NCI-H128 (cell line): ENCODE data around the gene BCAS3.
A peak's percentile ranks its signal among the peaks of the same experiment; 100 is the strongest.
"Not testable (repeated sequence)": the region's sequence is repeated elsewhere in the genome, so short reads cannot be mapped to it uniquely, and the experiment has no call there.

Experiments
- DNase-seq: peaks from one replicate; lab custom pipeline; 2025; ENCODE audit not compliant: unreplicated experiment; lab: John Stamatoyannopoulos, UW

BCAS3 gene

GRCh38 chr17:61352408-61352770 lies 674.7 kb downstream of the BCAS3 start:
- DNase-seq: no peak

DNA sequence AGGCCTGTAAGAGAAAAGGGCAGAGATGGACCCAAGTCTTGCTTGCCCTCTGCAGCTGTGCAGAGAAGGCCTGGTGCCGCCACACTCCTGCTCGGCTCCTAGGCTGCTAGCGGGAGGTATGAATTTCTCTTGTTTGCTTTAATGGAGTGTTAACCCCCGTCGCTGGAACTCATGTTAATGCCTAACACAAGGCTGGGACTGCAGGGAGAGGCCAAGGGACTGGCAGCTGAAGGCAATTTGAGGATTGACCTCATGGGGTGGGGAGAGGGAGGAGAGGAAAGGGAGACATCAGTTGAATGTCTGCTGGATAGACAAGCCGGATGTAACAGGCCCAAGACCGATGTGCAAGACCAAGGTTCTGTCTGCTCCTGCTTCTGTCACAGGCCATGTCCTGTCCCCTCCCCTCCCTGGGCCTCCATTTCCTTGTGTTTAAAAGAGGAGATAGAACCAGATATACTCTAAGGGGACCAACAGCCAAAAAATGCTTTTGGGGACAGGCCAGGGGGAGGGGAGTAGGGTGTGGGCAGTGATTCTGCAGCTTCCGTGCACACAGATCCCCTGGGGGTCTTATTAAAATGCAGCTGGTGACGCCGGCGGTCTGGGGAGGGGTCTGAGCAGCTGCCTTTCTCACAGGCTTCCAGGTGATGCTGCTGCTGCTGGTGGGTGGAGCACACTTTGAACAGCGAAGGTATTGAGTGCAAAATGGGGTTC lies 675.3 kb downstream of the BCAS3 start:
- DNase-seq: no peak

DNA sequence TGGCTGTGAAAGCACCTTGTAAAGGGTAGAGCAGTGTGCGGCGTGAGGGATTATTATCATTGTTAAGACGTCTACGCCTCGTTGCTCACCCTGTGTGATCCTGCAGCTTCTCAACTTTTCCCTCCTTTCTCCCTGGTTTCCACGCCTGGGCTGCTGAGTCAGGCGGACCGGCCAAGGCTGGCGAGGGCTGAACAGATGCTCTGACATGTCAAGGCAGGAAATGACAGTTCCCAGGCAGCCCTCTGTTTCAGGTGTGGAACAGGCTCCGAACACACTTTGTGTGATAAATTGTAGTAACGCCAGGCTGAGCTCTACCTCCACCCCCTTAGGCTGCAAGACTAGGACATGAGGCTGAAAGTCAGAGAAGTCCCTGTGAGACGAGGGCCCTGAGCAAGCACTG lies 676.0 kb downstream of the BCAS3 start:
- DNase-seq: no peak

- DNase-seq: no peak
These were observed 677.5 kb downstream of the BCAS3 start for GRCh38 chr17:61354895-61355874.

DNA sequence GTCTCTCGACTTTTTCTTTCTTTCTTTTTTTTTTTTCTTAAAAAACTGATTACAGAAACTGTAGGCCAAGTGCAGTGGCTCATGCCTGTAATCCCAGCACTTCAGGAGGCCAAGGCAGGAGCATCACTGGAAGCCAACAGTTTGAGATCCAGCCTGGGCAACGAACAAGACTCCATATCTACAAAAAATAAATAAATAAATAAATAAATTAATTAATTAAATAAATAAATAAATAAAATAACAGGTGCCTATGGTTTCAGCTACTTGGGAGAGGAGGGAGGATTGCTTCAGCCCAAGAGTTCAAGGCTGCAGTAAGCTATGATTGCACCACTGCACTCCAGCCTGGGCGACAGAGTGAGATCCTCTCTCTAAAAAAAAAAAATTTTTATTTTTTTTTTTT lies 679.4 kb downstream of the BCAS3 start:
- not testable (repeated sequence) for DNase-seq

DNA sequence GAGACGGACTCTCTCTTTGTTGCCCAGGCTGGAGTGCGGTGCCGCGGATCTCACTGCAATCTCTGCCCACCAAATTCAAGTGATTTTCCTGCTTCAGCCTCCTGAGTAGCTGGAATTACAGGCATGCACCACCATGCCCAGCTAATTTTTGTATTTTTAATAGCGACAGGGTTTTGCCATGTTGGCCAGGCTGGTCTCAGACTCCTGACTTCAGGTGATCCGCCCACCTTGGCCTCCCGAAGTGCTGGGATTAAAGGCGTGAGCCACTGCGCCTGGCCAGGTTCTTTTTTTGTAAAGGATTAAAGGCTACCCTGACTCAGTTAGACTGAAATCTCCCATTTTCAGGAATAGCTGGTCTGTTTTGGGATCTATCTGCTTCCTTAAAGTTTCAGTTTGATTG lies 681.9 kb downstream of the BCAS3 start:
- DNase-seq: not testable (repeated sequence)

DNA sequence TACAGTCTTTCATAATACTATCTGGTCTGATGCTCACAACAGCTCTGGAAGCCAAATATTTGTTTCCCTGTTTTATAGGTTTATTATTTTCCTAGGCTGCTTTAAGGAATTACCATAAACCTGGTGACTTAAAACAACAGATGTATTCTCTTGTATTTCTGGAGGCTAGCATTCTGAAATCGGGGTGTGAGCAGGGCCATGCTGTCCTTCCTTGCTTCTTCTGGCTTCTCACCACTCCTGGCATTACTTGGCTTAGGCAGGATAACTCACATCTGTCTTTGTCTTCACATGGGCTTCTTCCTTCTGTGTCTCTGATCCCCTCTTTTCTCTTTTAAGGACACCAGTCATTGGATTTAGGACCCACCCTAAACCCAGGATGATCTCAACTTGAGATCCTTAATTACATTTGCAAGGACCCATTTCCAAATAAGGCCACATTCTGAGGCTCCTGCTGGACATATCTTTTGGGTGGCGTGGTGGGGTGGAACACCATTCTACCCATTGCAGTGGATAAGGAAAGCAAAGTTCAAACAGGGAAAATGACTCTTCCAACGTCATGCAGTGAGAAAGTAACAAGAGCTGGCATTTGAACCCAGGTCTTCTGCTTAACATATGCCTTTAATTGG lies 682.8 kb downstream of the BCAS3 start:
- no peak for DNase-seq

- DNase-seq: no peak
These were observed 683.4 kb downstream of the BCAS3 start for GRCh38 chr17:61361084-61361483.

DNA sequence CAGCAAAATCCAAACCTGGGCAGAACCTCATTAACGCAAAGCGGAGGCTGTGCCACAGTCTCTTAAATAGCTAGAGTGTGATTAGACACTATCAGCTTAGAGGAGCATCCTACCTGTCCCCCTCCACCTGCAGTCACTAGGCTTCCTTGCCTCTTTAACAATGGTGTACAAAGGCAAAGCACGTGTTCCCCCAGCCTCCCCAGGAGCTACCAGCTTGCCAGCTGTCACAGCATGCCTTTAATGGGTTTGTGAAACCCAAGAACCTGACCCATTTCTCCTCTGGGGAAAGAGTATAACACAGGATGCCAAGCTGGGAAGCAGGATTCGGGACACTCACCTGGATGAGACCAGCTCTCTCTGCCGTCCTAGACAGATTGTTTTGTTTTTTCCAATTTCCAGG lies 684.7 kb downstream of the BCAS3 start:
- DNase-seq: peak; percentile 16

DNA sequence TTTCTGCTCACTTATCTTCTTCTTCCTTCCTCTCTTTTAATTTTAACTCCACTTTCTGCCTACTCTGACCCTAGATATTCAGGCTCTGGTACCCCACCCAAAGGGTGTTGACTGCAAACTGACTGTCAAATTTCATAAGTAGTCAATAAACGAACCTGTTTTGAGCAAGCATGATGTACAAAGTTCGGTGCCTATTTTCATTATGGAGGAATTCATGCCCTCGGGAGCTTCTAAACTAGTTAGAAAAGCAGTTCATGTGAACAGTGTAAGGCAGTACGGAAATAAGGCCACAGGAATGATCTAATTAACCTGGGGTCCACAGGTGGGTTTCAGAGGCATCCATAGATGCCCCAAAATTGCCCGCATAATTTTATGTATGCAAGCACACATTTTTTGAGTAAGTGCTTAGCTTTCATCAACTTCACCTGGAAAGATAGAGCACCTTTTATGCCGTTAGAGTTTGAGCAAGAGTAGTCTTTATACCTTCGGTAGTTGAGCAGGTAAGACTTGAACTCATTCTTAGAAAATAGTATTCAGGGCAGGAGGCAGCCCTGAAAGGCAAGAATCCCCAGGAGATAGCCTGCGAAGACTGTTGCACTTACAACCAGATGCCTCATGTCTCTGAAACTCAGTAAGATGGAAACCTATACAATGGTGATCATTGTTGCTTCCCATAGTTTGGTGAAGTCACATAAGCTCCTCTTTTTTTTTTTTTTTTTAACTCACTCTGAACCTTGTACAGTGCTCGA lies 685.4 kb downstream of the BCAS3 start:
- no peak for DNase-seq

DNA sequence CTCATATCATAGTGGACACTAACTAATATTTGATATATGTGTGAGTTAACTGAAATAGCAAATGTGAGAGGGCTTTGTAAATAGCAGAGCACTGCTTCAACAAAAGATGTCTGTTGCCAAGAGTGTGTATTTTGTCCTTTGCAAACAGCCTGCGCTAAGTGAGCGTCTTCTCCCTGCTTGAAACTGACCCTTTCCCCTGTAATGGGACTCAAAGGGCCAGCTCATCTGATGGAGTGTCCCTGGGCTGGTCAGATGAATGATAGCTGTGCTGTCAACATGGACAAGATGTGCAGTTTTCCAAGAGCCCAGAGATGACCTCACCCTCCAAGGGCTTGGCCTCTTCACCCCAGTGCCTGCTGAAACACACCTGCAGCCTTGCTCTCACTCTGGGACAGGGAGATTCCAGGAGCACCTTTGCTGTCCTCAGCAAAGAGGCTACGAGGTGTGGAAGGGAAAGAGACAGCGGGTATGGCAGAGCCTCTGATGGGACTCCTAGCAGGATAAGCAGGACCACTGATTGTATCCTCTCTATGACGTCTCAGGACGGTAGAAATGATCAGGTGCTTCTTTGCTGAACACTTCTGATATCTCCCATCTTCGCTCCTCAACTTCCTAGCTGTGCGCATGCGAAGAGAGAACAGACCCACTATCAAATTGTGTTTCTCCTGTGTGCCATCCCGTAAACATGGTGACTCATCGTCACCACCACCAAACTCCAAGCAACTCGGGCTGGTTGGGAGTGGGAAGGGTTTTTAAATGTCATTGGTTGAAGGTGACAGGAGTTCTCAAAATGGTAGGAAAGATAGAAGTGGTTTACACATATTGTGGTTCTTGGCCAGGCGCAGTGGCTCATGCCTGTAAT lies 686.2 kb downstream of the BCAS3 start:
- DNase-seq: no peak

DNA sequence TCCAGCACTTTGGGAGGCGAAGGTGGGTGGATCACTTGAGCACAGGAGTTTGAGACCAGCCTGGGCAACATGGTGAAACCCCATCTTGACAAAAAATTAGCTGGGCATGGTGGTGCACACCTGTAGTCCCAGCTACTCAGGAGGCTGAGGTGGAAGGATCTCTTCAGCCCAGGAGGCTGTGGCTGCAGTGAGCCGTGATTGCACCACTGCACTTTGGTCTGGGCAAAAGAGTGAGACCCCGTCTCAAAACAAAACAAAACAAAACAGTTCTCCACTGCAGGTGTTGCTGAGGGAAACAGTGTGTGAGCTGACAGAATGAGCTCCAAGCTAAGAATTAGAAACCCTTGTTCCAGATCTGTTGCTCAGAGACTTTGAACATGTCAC lies 686.8 kb downstream of the BCAS3 start:
- DNase-seq: no peak

- DNase-seq: no peak
These were observed 688.5 kb downstream of the BCAS3 start for GRCh38 chr17:61366076-61366714.

DNA sequence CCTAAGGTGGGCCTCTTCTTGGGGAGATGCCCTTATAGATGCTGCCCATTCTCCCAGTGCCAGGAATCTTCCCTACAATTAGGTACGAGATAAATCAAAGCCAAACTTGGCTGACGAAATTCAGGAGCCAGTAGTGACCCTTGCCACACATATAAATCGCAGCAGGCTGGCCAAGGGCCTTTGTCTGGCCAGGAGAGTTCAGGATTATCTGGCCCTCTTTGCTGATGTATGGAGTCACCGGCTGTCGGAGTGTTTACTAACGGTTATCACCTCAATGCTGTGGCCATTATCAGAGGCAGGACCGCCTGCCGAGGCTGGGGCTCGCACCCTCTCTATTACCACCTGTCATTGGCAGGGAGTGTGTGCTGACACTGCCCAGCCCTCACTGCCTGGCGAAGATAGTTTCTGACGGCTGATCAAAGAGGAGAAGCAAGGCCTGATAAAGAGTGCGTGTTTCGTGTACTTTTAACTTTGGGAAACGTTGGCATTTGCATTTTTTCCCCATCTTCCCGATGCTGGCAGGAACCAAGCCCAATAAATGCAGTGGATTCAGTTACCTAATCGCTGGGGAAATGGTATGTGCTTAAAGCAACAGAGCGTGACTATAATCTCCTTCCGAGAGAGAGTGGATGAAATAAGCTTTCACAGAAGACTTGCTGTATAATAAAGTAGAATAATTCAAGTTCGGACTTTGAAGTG lies 689.2 kb downstream of the BCAS3 start:
- no peak for DNase-seq

DNA sequence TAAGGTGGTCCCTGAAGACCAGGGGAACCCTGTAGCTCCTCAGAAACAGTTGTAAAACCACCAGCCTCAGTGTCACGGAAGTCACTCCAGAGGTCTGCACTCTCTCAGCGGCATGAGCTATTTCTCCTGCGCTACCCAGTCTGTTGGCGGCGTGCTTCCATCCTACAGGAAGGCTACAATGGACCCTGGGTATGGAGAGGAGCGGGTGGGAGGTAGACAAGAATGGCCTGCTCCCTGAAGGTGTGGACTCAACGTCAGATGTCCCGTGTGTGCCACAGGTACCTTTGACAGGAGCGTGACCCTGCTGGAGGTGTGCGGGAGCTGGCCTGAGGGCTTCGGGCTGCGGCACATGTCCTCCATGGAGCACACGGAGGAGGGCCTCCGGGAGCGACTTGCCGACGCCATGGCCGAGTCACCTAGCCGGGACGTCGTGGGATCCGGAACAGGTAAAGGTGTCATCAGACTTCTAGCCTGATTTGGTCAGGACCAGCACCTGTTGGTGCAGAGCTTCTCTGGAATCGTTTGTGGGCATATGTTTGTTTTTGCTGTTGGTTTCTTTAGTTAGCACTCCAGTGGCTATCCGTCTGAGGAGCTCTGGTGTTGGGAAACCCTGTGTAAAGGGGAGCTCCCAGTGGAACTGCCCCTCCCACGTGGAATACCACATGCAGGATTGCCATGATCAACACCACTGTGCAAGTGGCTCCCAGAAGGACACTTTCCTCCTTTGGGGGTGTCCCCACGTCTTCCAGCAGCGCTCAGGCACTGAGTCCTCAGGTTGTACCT lies 690.6 kb downstream of the BCAS3 start:
- no peak for DNase-seq

GRCh38 chr17:61368832-61369450 lies 691.3 kb downstream of the BCAS3 start:
- DNase-seq: no peak

DNA sequence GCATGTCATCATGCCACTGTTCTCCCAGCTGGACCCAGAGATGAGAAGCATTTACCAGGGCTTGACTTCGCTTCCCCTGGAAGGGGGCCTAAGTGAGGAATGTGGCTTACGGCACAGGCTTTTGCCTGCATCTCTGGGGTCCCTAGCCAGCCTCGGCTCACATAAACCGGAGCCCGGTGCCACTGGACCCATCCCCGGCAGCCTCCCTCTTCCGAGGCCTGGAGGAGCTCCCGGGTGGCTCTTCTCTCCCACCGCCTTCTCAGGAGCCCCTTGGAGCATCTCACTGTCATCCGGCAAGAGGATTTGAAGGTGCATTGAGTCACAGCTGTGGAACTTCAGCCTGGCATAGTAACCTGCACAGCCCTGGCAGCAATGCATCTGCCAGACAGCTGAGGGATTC lies 692.1 kb downstream of the BCAS3 start:
- DNase-seq: no peak

DNA sequence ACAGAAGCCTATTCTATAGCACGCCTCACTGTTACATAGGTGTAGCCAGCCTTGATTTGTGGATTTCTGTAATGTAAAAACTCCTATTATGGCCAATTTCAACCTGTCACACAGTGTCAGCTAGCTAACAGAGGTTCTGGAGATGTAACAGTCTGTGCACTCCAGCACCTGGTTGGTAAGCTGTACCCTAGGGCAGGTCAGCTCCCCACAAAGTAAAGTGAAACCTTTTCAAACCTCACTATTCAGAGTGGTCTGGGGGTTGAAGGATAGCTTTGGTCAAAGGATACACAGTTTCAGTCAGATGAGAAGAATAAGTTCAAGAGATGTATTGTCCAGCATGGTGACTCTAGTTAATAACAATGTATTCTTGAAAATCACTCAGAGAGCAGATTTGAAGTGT lies 693.5 kb downstream of the BCAS3 start:
- no peak for DNase-seq
